Memory B cell (primary cell): ENCODE measurements around the gene SOWAHA.

ENCODE experiments used
- ATAC-seq: fragments of 150-1000 bp; cut with Tn5 transposase; 2 replicates; pipeline ENCODE4 v1.10.0; 2021; ENCODE audit warnings: low read depth, mild to moderate bottlenecking, moderate library complexity
- DNase-seq, 2 donors: peaks; one replicate each; pipeline ENCODE4 v3.0.0; 2022; ENCODE audit warnings: low spot score in 2 of 2
- H3K27ac Mint-ChIP-seq: one replicate; pipeline ENCODE4 v1.8.0; 2022; ENCODE audit warnings: mild to moderate bottlenecking, moderate library complexity, mixed read lengths
- H3K27me3 Mint-ChIP-seq: one replicate; pipeline ENCODE4 v1.8.0; 2022; ENCODE audit warnings: mixed read lengths
- H3K36me3 Mint-ChIP-seq: one replicate; pipeline ENCODE4 v1.8.0; 2022; ENCODE audit warnings: mild to moderate bottlenecking, mixed read lengths
- H3K4me1 Mint-ChIP-seq: one replicate; pipeline ENCODE4 v1.8.0; 2022; ENCODE audit warnings: mixed read lengths
- H3K4me3 Mint-ChIP-seq: one replicate; pipeline ENCODE4 v1.8.0; 2022; ENCODE audit warnings: mild to moderate bottlenecking, moderate library complexity, mixed read lengths
- H3K9me3 Mint-ChIP-seq: one replicate; pipeline ENCODE4 v1.8.0; 2022; ENCODE audit warnings: mixed read lengths

The SOWAHA gene

GRCh38 chr5:132831095-132831860 is 18.2 kb downstream of the SOWAHA start:
- Mint-ChIP-seq H3K27ac (peak overlapping the region; percentile 85), H3K9me3 (no peaks in the 10 kb centered on the region), H3K36me3 (no peaks in the 10 kb centered on the region), H3K4me3 (peak overlapping the region; percentile 87), H3K27me3 (peaks cover 9% of the 10 kb centered on the region), H3K4me1 (peaks cover 9% of the 10 kb centered on the region)
- DNase-seq (no peak), ATAC-seq (no peak)

DNA sequence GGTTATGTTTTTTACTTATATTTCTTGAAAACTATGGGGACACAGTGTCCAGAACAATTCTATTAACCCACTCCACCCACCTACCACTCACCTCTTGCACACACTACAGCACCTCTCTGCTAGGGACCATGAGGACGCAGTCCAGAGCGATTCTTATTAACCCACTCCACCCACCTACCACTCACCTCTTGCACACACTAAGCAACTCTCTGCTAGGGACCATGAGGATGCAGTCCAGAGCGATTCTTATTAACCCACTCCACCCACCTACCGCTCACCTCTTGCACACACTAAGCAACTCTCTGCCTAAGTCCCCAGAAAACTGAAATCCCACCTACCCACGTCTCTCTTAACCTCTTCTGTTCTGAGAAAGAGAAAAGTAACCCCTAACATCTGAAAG is 19.5 kb downstream of the SOWAHA start:
- Mint-ChIP-seq H3K27ac (no peak overlapping the region), H3K9me3 (no peaks in the 10 kb centered on the region), H3K4me1 (peaks cover 9% of the 10 kb centered on the region), H3K4me3 (peak overlapping the region; percentile 22), H3K36me3 (no peaks in the 10 kb centered on the region), H3K27me3 (peaks cover 2% of the 10 kb centered on the region)
- DNase-seq (no peak), ATAC-seq (no peak)

GRCh38 chr5:132834057-132834456 is 21.0 kb downstream of the SOWAHA start:
- Mint-ChIP-seq H3K27ac (no peak overlapping the region), H3K36me3 (no peaks in the 10 kb centered on the region), H3K4me1 (peaks cover 9% of the 10 kb centered on the region), H3K9me3 (no peaks in the 10 kb centered on the region), H3K4me3 (no peak overlapping the region), H3K27me3 (no peaks in the 10 kb centered on the region)
- no peak for ATAC-seq
- no peak for DNase-seq

- H3K4me1 Mint-ChIP-seq = no peaks in the 10 kb centered on the region
- H3K9me3 Mint-ChIP-seq = no peaks in the 10 kb centered on the region
- no peak overlapping the region for H3K27ac Mint-ChIP-seq
- H3K4me3 Mint-ChIP-seq = no peak overlapping the region
- no peaks in the 10 kb centered on the region for H3K27me3 Mint-ChIP-seq
- H3K36me3 Mint-ChIP-seq = no peaks in the 10 kb centered on the region
- ATAC-seq = no peak
- no peak for DNase-seq
Observed at GRCh38 chr5:132836852-132837251, 23.8 kb downstream of the SOWAHA start.

DNA sequence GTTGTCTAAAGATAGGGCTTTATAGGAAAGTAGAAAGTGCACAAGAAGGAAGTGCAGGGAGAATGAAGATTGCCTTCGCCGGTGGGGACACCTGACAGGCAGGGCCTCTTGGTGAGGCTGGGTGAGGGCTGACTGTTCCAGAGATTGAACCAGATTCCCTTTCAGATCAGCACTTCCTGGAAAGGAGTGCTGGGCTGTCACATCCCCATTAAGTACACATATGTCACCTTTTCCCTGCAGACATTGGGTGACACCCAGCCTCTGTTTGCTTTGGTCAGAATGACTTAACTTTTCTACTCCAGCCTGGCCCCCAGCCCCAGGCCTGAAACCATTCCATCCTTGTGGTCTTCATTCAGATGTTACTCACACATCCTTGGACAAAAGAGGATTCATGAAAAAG is 24.8 kb downstream of the SOWAHA start:
- Mint-ChIP-seq H3K27me3 (no peaks in the 10 kb centered on the region), H3K4me1 (no peaks in the 10 kb centered on the region), H3K36me3 (no peaks in the 10 kb centered on the region), H3K27ac (peak overlapping the region; percentile 9), H3K4me3 (no peak overlapping the region), H3K9me3 (no peaks in the 10 kb centered on the region)
- DNase-seq = no peak
- ATAC-seq = no peak

DNA sequence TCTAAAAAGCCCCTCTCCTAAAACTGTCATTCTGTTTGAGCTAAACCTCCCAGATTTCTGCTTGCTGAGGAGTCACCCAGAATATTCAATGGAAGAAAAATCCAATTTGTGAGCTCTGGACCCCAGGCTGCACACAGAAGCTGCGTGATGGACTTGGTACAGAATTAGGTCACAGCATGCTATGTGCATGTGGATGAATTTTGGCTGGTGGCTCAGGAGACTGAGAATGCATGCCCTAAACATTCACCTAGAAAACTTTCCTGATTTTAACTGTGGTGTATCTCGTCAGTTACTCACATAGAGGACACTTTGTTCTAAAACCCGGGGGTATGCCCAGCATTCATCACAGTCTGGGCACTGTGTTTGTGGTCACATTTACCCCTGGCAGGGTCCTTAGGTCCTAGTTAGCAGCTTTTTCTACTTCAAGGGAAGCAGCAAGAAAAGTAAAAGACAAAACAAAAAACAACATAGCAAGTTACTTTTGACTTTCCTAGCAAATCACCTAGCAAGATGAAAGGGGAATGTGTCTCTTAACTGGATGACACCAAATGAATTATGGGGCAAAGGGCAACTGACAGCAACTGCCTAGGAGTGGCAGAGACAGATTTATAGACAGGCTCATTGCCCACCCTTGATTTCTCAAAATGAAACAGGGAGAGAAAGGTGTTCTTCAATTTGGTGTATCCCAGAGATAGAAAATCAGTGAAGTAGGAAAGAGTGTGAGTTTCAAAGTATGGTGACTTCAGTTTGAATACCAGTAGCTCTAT is 25.6 kb downstream of the SOWAHA start:
- H3K9me3 Mint-ChIP-seq = no peaks in the 10 kb centered on the region
- no peaks in the 10 kb centered on the region for H3K4me1 Mint-ChIP-seq
- no peak overlapping the region for H3K4me3 Mint-ChIP-seq
- H3K36me3 Mint-ChIP-seq = no peaks in the 10 kb centered on the region
- no peak for ATAC-seq
- H3K27ac Mint-ChIP-seq = no peak overlapping the region
- H3K27me3 Mint-ChIP-seq = no peaks in the 10 kb centered on the region
- DNase-seq = no peak

- no peak overlapping the region for H3K27ac Mint-ChIP-seq
- no peak for ATAC-seq
- DNase-seq = no peak
- no peak overlapping the region for H3K4me3 Mint-ChIP-seq
- H3K36me3 Mint-ChIP-seq = no peaks in the 10 kb centered on the region
- H3K4me1 Mint-ChIP-seq = no peaks in the 10 kb centered on the region
- H3K27me3 Mint-ChIP-seq = no peaks in the 10 kb centered on the region
- no peaks in the 10 kb centered on the region for H3K9me3 Mint-ChIP-seq
Observed at GRCh38 chr5:132839426-132840301, 26.6 kb downstream of the SOWAHA start.

- Mint-ChIP-seq H3K4me3 (no peak overlapping the region), H3K27me3 (no peaks in the 10 kb centered on the region), H3K36me3 (no peaks in the 10 kb centered on the region), H3K9me3 (no peaks in the 10 kb centered on the region), H3K4me1 (no peaks in the 10 kb centered on the region), H3K27ac (no peak overlapping the region)
- DNase-seq (no peak), ATAC-seq (no peak)
Observed at GRCh38 chr5:132840313-132840712, 27.2 kb downstream of the SOWAHA start.

- H3K4me1 Mint-ChIP-seq = no peaks in the 10 kb centered on the region
Observed at GRCh38 chr5:132840896-132841295, 27.8 kb downstream of the SOWAHA start.

DNA sequence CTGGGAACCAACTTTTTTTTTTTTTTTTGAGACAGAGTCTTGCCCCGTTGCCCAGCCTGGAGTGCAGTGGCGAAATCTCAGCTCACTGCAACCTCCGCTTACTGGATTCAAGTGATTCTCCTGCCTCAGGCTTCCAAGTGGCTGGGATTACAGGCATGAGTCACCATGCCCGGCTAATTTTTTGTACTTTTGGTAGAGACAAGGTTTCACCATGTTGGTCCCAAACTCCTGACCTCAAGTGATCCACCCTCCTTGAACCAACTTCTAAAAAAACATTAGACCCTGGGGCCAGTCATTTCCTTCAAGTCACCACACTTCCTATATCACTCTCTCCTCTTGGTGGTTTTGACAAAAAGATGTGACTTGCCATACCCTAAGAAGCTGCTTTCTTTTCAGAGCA is 28.2 kb downstream of the SOWAHA start:
- no peak overlapping the region for H3K4me3 Mint-ChIP-seq
- ATAC-seq = no peak
- no peaks in the 10 kb centered on the region for H3K36me3 Mint-ChIP-seq
- H3K27me3 Mint-ChIP-seq = no peaks in the 10 kb centered on the region
- no peaks in the 10 kb centered on the region for H3K9me3 Mint-ChIP-seq
- H3K27ac Mint-ChIP-seq = no peak overlapping the region
- DNase-seq = no peak
- H3K4me1 Mint-ChIP-seq = no peaks in the 10 kb centered on the region

More at GRCh38 chr5:132840896-132841295, 27.8 kb downstream of the SOWAHA start:
- Mint-ChIP-seq H3K27ac (no peak overlapping the region), H3K4me3 (no peak overlapping the region), H3K9me3 (no peaks in the 10 kb centered on the region), H3K36me3 (no peaks in the 10 kb centered on the region), H3K27me3 (no peaks in the 10 kb centered on the region)
- ATAC-seq (no peak), DNase-seq (no peak)

DNA sequence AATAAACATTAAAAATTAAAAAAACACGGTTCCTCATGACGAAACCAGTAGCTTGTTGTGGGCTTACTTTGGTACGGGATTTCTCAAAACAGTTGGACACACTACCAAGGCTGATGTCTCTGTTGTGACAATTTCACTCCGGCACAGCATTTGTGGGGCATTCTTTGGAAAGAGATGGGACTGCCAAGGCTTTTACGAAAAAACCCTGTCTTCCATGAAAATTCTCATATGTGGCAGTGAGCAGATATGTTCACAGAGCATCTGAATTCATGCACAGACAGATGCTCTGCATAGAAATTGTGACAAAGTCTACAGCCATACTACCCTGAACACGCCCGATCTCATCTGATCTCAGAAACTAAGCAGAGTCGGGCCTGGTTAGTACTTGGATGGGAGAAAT is 35.2 kb downstream of the SOWAHA start:
- DNase-seq = no peak
- no peak overlapping the region for H3K4me3 Mint-ChIP-seq
- H3K4me1 Mint-ChIP-seq = peaks cover 2% of the 10 kb centered on the region
- no peaks in the 10 kb centered on the region for H3K36me3 Mint-ChIP-seq
- H3K27me3 Mint-ChIP-seq = peaks cover 4% of the 10 kb centered on the region
- H3K9me3 Mint-ChIP-seq = no peaks in the 10 kb centered on the region
- no peak for ATAC-seq
- H3K27ac Mint-ChIP-seq = no peak overlapping the region

GRCh38 chr5:132849347-132849746 is 36.2 kb downstream of the SOWAHA start:
- H3K9me3 Mint-ChIP-seq = no peaks in the 10 kb centered on the region
- H3K4me3 Mint-ChIP-seq = no peak overlapping the region
- ATAC-seq (no peak), DNase-seq (no peak)
- H3K36me3 Mint-ChIP-seq = no peaks in the 10 kb centered on the region
- no peak overlapping the region for H3K27ac Mint-ChIP-seq
- peaks cover 2% of the 10 kb centered on the region for H3K4me1 Mint-ChIP-seq
- peaks cover 4% of the 10 kb centered on the region for H3K27me3 Mint-ChIP-seq

DNA sequence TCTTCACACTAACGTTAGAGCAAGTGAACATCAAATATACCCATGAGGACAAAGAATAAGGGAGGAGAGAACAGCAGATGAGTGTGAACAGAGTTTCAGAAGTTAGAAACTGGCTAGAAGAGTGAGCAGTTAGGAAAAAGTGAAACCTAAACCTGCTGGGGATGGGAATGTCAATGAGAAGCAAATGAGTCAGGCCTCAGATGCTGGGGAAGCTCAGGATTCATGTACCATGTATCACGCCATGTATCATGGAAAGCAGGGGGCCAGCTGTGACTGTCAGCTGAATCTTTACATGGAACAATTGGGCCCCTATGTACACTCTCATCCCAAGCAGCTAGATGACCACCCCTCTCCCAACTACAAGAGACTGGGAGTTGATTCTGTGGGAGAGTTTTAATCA is 37.0 kb downstream of the SOWAHA start:
- peaks cover 2% of the 10 kb centered on the region for H3K4me1 Mint-ChIP-seq
- DNase-seq (no peak), ATAC-seq (no peak)
- no peaks in the 10 kb centered on the region for H3K9me3 Mint-ChIP-seq
- no peak overlapping the region for H3K4me3 Mint-ChIP-seq
- peaks cover 4% of the 10 kb centered on the region for H3K27me3 Mint-ChIP-seq
- H3K27ac Mint-ChIP-seq = no peak overlapping the region
- H3K36me3 Mint-ChIP-seq = no peaks in the 10 kb centered on the region

GRCh38 chr5:132853323-132853722 is 40.2 kb downstream of the SOWAHA start:
- Mint-ChIP-seq H3K4me3 (no peak overlapping the region), H3K27me3 (peaks cover 7% of the 10 kb centered on the region), H3K4me1 (peaks cover 2% of the 10 kb centered on the region), H3K27ac (no peak overlapping the region), H3K36me3 (no peaks in the 10 kb centered on the region), H3K9me3 (peaks cover 1% of the 10 kb centered on the region)
- DNase-seq (no peak), ATAC-seq (no peak)
